GM08714 (cell line): ENCODE results near the gene PPP1R14B.
A peak's percentile ranks its signal among the peaks of the same experiment; 100 is the strongest.

ENCODE experiments used
- H3K4me3 ChIP-seq: fragments of 200-500 bp; sonication (Bioruptor generic); 2 replicates; pipeline ENCODE4 v1.5.1; 2014; ENCODE audit warnings: mild to moderate bottlenecking, low read length, inconsistent platforms
- ZNF274 ChIP-seq: IDR thresholded peaks from 2 replicates; pipeline ENCODE4 v1.6.1; 2012; ENCODE audit warnings: mild to moderate bottlenecking, low read depth, low read length

Gene PPP1R14B

GRCh38 chr11:64259533-64260067 is 12.9 kb upstream of the PPP1R14B start:
- no peak for TF ChIP-seq ZNF274

GRCh38 chr11:64258946-64259532 is 12.3 kb upstream of the PPP1R14B start:
- H3K4me3 ChIP-seq = no peak overlapping the region
- TF ChIP-seq ZNF274 = no peak

More at GRCh38 chr11:64259533-64260067, 12.9 kb upstream of the PPP1R14B start:
- H3K4me3 ChIP-seq = no peak overlapping the region

GRCh38 chr11:64258356-64258755 is 11.6 kb upstream of the PPP1R14B start:
- no peak overlapping the region for H3K4me3 ChIP-seq
- no peak for TF ChIP-seq ZNF274

- H3K4me3 ChIP-seq = no peak overlapping the region
- no peak for TF ChIP-seq ZNF274
Measured at GRCh38 chr11:64256300-64256699, 9.6 kb upstream of the PPP1R14B start.

GRCh38 chr11:64255135-64256128 is 8.7 kb upstream of the PPP1R14B start:
- TF ChIP-seq ZNF274 = no peak

GRCh38 chr11:64254326-64254725 is 7.6 kb upstream of the PPP1R14B start:
- H3K4me3 ChIP-seq = no peak overlapping the region
- TF ChIP-seq ZNF274 = no peak

More at GRCh38 chr11:64255135-64256128, 8.7 kb upstream of the PPP1R14B start:
- H3K4me3 ChIP-seq = no peak overlapping the region

GRCh38 chr11:64253481-64253880 is 6.7 kb upstream of the PPP1R14B start:
- no peak overlapping the region for H3K4me3 ChIP-seq
- no peak for TF ChIP-seq ZNF274

GRCh38 chr11:64253043-64253442 is 6.3 kb upstream of the PPP1R14B start:
- TF ChIP-seq ZNF274 = no peak
- H3K4me3 ChIP-seq = no peak overlapping the region

- H3K4me3 ChIP-seq = peak overlapping the region; percentile 80
- TF ChIP-seq ZNF274 = no peak
Measured at GRCh38 chr11:64252003-64252872, 5.5 kb upstream of the PPP1R14B start.

- H3K4me3 ChIP-seq = peak overlapping the region; percentile 80
- TF ChIP-seq ZNF274 = no peak
Measured at GRCh38 chr11:64251753-64252002, 4.9 kb upstream of the PPP1R14B start.

GRCh38 chr11:64251016-64251752 is 4.4 kb upstream of the PPP1R14B start, which contains the start of gene PLCB3:
Gene PLCB3, plus strand, starts transcription at chr11:64251530. Its CDS starts 120 bp downstream, at chr11:64251650.
- no peak for TF ChIP-seq ZNF274
- peak within 1 kb of the TSS; percentile 80 for H3K4me3 ChIP-seq

GRCh38 chr11:64250415-64251015 is 3.8 kb upstream of the PPP1R14B start:
- no peak overlapping the region; the same call in 1 of the 2 replicates for H3K4me3 ChIP-seq
- TF ChIP-seq ZNF274 = no peak
